Right renal pelvis (tissue), 4 donors: Measurements from ENCODE around the gene SERPINB2. TPM values are rescaled to one million over a fixed set of nuclear protein-coding genes. Genes with fewer than 3 reads are reported as not detected.
"Not testable (repeated sequence)": the region's sequence is repeated elsewhere in the genome, so short reads cannot be mapped to it uniquely, and the experiment has no call there.

Experiments
- DNase-seq, 4 donors: peaks; one replicate each; pipeline ENCODE4 v3.0.0-alpha.2; 2013; ENCODE audit warnings: low read depth in 4 of 4, low spot score in 3 of 4, missing footprints in 1 of 4
- polyA plus RNA-seq, 4 donors: library from polyadenylated mRNA; unstranded; fragments of 120-200 nt; gene quantifications; one replicate each; pipeline ENCODE4 v1.2.1, GENCODE V29; 2013; ENCODE audit not compliant: insufficient read length in 4 of 4

SERPINB2 gene
- polyA plus RNA-seq, 4 donors, result 0.14 to 0.34 (median 0.19) TPM; not detected in 1

- no peak for DNase-seq
Observed at GRCh38 chr18:63930773-63931354, 43.4 kb downstream of the SERPINB2 start.

GRCh38 chr18:63936156-63936931 is 48.8 kb downstream of the SERPINB2 start:
- peak; percentile 23 to 55 (median 44) for DNase-seq

GRCh38 chr18:63936932-63937393 is 49.5 kb downstream of the SERPINB2 start:
- no peak for DNase-seq

GRCh38 chr18:63940008-63940407 is 52.5 kb downstream of the SERPINB2 start:
- no peak for DNase-seq

GRCh38 chr18:63940543-63941050 is 53.1 kb downstream of the SERPINB2 start:
- not testable (repeated sequence) for DNase-seq

- DNase-seq, result no peak
Observed at GRCh38 chr18:63947051-63947790, 59.7 kb downstream of the SERPINB2 start.

- no peak for DNase-seq
Observed at GRCh38 chr18:63949068-63949737, 61.7 kb downstream of the SERPINB2 start, which contains the start of gene HMSD. HMSD (plus strand) TSS chr18:63949301; CDS start chr18:63953456, 4,155 bp downstream.

- no peak for DNase-seq
Observed at GRCh38 chr18:63951302-63951705, 63.8 kb downstream of the SERPINB2 start.

Other genes with a start within 250 kb of the SERPINB2 start
- under 1 TPM in 1 of 4 donors, not detected in 3; 0.06 TPM for gene SERPINB4, start 243.4 kb upstream of the SERPINB2 start, polyA plus RNA-seq
- under 1 TPM in 3 of 4 donors, not detected in 1; 0.09 to 0.22 (median 0.17) TPM for gene SERPINB3, start 225.8 kb upstream of the SERPINB2 start, polyA plus RNA-seq
- not detected for gene SERPINB11, start 184.7 kb upstream of the SERPINB2 start, polyA plus RNA-seq
- under 1 TPM; 0.55 to 0.90 (median 0.65) TPM for gene SERPINB7, start 112.3 kb upstream of the SERPINB2 start, polyA plus RNA-seq
- under 1 TPM in 3 of 4 donors, not detected in 1; 0.04 to 0.34 (median 0.08) TPM for gene SERPINB10, start 20.3 kb downstream of the SERPINB2 start, polyA plus RNA-seq
- gene HMSD, start 61.6 kb downstream of the SERPINB2 start, polyA plus RNA-seq, result 1 to 10 TPM; 1.4 to 2.8 (median 1.8) TPM
- 1 to 10 TPM; 4.1 to 5.7 (median 4.4) TPM for gene SERPINB8, start 82.4 kb downstream of the SERPINB2 start, polyA plus RNA-seq